ENCODE measurements around the gene VCAN. TPM values are rescaled to one million over a fixed set of nuclear protein-coding genes. Genes with fewer than 3 reads are reported as not detected.

The VCAN gene
- total and polyA plus RNA-seq, 2 experiments from 2014 or later, result 133 to 404 TPM

- H3K4me3 Mint-ChIP-seq, result no peak overlapping the region
- no peaks in the 10 kb centered on the region for H3K9me2 ChIP-seq (ENCODE audit: insufficient read depth)
- 0 out of 2 replicates have a peak, but pooled peaks cover 8% of the 10 kb centered on the region for H3K4me1 ChIP-seq (ENCODE audit: insufficient read depth)
- H3K27ac ChIP-seq (ENCODE audit: low read depth), result no peak overlapping the region
- peaks cover 13% of the 10 kb centered on the region; the same call in 2 of the 3 replicates for H3K36me3 Mint-ChIP-seq (ENCODE audit: low read depth)
- no peaks in the 10 kb centered on the region for H3K27me3 ChIP-seq (ENCODE audit: insufficient read depth)
- no peak overlapping the region for H3K4me2 ChIP-seq
- H3F3A ChIP-seq (replicated peaks; ENCODE audit: low read depth), result no peaks in the 10 kb centered on the region
- no peak for ATAC-seq
- peaks cover 20% of the 10 kb centered on the region for H3K9me3 Mint-ChIP-seq
- no peak for TF ChIP-seq POLR2AphosphoS5 (IDR thresholded peaks at IDR 0.05; ENCODE audit: low read depth)
- no peak for TF ChIP-seq ETS1 (IDR thresholded peaks at IDR 0.05)
- TF ChIP-seq NANOG (IDR thresholded peaks at IDR 0.05; ENCODE audit: borderline replicate concordance), result no peak
- TF ChIP-seq CREB1 (CRISPR knock-in tag; IDR thresholded peaks at IDR 0.05; ENCODE audit: low read depth), result no peak
- no peak for TF ChIP-seq REST (IDR thresholded peaks at IDR 0.05; ENCODE audit: unreplicated experiment)
- TF ChIP-seq ZNF331 (CRISPR knock-in tag; IDR thresholded peaks at IDR 0.05; ENCODE audit: low read depth), result no peak
- TF ChIP-seq ZNF114 (CRISPR knock-in tag; IDR thresholded peaks at IDR 0.05), result no peak
- TF ChIP-seq CTCF (conservative IDR thresholded peaks at IDR 0.05; ENCODE audit: low read depth in 2 of 2), result no peak
- TF ChIP-seq EZH2phosphoT487 (IDR thresholded peaks at IDR 0.05; ENCODE audit: unreplicated experiment), result no peak
- no peak for TF ChIP-seq ZNF462 (CRISPR knock-in tag; IDR thresholded peaks at IDR 0.05)
- no peak for TF ChIP-seq JUNB (IDR thresholded peaks at IDR 0.05; ENCODE audit: unreplicated experiment)
- no peak for TF ChIP-seq STAT1 (IDR thresholded peaks at IDR 0.05; ENCODE audit: unreplicated experiment)
- no peak for TF ChIP-seq EZH2 (IDR thresholded peaks at IDR 0.05; ENCODE audit: low read depth, unreplicated experiment)
- H2AFZ ChIP-seq, result no peak overlapping the region
- H3K27ac Mint-ChIP-seq, result no peak overlapping the region
- H3K36me3 ChIP-seq (ENCODE audit: insufficient read depth), result 0 out of 2 replicates have a peak, but pooled peaks cover 8% of the 10 kb centered on the region
- no peaks in the 10 kb centered on the region for H3K79me2 ChIP-seq (replicated peaks; ENCODE audit: insufficient read depth)
- no peak for DNase-seq (ENCODE audit: low spot score)
- H3K4me1 Mint-ChIP-seq, result peaks cover 15% of the 10 kb centered on the region; the same call in 2 of the 3 replicates
- peaks cover under 1% of the 10 kb centered on the region for H3K27me3 Mint-ChIP-seq (ENCODE audit: insufficient read depth, low read depth, poor library complexity)
- no peaks in the 10 kb centered on the region for H4K20me1 ChIP-seq (replicated peaks; ENCODE audit: insufficient read depth)
- no peak overlapping the region for H3K4me3 ChIP-seq
These were observed 37.7 kb upstream of the VCAN start for GRCh38 chr5:83433891-83434290.

Data from GM23338 (cell line).